H4 (cell line): ENCODE data around the gene S100A7A. TPM values are rescaled to one million over a fixed set of nuclear protein-coding genes. Genes with fewer than 3 reads are reported as not detected.

ENCODE experiments used
- DNase-seq: peaks from one replicate; pipeline ENCODE4 v3.0.0-alpha.2; 2015; ENCODE audit warnings: low spot score
- total RNA-seq: library from RNA; depleted of rRNA; stranded (reverse); fragments of >200 nt; shearing (Covaris generic); gene quantifications from 2 replicates; pipeline ENCODE4 v1.2.3, GENCODE V29; 2014; rRNA removed

The S100A7A gene
- not detected in 2 replicates for total RNA-seq

DNA sequence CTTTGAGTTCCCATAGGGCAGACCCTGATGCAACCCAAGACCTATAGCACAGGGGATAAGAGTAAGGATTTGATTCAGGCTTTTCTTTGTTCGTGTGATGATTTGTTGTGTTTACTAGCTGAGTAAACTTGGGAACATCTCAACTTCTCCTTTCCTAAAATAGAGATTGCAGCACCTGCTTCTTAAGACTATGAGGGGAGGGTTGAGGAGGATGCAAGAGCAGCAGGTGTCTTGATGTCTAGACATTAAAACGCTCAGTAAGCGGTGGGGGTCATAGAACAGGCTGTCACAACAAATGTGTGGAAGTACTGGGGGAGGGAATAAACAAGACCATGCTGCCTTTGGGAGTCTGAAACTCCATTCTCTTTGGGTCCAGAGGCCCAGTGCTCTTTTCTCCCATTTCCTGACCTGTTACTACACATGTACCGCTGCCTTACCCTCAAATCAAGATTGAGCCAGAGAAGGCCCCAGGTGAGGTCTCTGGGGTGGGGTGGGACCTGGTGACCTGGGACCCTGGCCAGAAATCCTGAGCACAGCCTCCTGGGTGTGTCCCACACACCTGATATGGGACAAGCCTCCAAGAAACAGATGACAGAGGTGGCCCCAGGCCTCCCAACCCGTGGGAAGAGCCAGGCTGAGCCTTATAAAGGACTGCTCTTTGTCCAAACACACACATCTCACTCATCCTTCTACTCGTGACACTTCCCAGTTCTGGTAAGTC, at the start of gene S100A7A:
TSS of gene S100A7A (plus strand) at position 671 of the 721 bp plus-strand sequence. CDS start 1,563 bp downstream, outside the sequence.
- DNase-seq: no peak

DNA sequence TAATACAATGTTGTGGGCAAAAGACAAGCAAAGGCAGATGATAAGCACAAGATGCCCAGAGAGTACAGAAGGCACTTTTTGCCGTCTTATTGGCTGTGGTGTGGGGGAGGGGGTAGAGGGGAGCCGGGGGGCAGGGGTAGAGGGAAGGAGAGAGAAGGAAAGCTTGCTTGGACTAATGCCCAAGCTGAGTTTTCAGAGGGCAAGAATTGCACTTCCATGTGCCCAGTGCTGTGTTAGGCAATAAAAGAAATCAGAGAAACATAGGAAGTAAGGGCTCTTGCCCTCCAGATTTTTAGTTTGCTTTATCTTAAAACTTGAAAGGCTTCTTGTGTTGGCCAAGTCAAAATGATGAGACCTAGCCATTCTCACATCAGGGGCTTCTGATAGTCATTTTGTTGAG, 49.2 kb upstream of the S100A7A start:
- no peak for DNase-seq

DNA sequence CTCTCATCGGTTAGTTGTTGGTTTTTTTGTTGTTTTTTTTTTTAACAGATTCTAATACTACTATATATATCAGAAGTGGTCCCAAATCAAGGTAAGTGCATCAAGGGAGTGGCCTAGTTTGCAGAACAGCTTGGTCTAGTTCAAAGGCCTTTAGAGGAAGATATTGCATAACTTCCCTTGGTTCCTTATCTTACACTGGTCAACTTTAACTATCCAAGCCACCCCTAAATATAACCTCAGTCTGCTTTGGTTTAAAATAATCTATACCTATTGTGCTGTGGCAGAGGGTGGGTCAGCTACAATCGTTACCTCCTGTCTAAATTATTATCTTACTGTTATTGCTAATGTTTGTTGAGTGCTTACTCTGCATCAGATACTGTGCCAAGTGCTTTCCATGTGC, 47.8 kb upstream of the S100A7A start:
- no peak for DNase-seq

DNA sequence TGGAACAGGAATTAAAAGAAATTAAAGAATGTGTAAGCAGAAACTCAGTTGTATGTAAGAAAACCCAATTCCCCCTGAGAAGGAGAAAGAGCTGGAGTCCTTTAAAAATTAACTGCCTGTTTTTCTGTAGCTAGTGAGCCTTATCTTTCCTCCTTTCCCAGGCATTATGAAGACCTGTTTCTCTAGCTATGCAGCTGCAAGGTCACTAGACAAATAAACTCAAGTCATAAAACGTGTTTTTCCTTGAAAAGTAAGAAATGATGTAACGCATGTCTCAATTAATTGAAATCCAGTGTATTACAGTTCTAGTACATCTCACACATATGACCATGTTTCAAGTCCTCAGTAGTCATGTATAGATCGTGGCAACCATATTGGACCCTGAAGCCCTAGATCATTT, 46.2 kb upstream of the S100A7A start:
- no peak for DNase-seq

DNA sequence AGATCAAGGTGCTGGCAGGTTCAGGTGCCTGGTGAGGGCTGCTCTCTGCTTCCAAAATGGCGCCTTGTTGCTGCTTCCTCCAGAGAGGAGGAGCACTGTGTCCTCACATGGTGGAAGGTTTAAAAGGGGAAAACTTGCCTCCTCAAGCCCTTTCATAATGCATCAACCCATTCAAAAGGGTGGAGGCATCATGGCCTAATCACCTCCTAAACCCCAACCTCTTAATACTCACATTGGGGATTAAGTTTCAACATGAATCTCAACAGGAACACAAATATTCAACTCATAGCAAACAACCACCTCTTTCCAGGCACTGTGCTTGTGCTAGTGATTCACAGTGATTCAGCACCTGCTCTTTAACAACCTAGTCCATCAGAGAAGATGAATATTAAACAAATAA, 45.1 kb upstream of the S100A7A start:
- no peak for DNase-seq

DNA sequence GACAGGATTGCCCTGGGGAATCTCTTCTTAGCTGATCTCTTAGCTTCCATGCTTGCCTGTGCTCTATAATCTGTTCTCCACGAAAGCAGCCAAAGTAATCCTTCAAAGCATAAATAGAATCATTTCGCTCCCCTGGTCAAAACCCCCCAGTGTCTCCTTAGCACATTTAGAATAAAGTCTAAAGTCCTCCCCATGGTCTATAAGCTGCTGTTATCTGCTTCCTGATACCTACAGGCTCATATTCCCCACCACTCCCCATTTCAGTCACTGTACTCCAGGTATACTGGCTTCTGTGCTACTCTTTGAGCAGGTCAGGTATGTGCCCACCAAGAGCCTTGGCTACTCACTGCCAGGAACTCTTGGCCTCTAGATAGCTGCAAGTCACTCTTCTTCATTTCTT, 43.7 kb upstream of the S100A7A start:
- DNase-seq: no peak

DNA sequence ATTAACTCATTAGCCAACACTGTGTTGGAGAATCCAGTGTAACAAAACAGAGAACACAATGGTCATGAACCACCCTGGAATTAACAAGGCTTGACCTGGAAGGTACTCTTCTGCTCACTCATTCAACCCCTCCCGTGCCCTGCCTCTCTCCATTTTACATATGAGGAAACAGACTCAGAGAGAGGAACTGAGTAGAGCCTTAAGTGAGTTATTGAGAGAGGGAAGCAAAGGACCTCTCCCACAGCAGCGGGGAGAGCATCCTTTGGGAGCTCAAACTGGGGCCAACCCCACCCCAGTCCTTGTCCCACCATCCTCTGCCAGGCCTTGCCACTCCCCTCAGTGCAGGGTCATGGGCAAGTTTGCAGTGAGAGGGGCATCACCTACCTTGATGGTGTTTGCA, 42.2 kb upstream of the S100A7A start:
- no peak for DNase-seq

DNA sequence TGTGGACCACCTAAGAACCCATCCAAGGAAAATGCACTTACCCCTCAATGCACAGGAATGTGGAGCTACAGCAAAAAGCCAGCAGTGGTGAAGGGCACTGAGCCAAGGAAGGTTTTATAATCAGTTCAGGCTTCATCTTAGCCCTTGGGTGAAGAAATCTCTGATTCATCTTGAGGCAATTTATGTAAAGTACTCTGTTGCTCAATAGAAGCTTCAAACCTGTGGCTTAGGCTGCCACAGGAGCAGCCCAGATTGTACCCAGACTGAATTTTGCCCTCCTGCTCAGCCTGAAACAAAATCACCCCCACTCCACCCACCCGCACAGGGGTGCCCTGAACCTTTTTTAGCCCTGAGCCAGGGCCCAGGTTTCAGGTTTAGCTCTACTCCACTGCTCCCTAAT, 40.8 kb upstream of the S100A7A start, which contains the start of gene S100A12:
TSS of gene S100A12 (minus strand) at position 111 of the 400 bp plus-strand sequence. CDS start 1,029 bp downstream, outside the sequence.
- peak; percentile 90 for DNase-seq

DNA sequence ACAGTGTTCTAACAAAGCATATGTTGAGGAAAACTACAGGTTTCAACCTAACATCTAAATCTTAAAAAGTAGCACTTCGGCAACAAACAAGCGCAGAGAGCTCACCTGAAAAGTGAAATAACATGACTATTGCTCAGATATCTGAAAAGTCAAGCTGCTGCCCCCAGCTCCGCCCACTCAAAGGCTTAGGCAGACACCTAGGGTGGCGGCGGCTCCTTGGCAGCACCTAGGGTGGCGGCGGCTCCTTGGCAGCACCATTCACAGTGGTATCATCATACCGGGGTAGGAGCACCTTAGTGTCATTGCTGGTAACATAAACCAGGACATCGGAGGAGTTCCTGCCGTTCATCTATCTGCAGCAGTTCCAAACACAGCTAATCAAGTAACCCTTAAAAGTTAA, 36.7 kb upstream of the S100A7A start:
- no peak for DNase-seq

DNA sequence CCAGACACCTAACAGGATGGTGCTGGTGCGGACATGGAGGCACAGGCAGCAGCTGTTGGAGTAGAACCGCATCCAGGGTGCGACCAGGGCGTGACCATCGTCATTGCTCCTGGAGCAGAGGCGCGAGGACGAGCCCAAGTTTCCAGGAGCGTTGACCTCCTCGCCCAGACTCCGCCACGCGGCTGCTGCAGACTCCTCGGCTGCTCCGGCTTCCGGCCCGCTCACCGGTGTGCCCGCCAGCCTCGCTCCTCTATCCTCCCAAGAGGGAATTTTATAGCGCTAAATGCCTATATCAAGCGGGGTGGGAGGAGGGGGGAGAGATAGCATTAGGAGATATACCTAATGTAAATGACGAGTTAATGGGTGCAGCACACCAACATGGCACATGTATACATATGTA, 35.6 kb upstream of the S100A7A start:
- DNase-seq: no peak

DNA sequence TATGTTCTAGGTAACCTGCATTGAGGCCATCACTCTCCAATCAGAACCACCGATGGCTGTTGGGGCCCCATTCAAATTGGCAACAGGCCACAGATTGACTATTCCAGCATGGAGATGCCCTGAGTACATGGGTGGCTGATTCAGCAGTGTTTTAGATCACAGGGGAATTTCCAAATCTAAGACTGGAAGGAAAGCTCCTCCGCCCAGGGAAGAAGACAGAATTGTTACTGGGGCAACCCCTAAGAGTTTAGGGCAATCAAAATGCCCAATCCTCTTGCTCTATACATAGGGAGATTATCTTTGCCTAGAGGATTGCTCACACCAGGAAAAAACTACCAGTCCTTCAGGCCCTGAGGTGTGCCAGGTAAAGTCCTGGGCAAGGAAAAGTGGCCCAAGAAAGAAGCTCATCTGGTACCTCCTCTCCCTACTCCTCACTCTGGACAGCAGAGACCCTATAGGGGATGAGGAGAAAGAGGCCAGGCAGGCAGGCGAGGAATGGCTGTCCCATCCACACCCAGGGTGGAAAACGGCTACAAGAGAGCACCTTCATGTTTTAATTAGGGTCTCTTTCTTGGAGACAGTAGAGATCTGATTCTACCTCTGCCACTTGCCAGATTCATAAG, 31.3 kb upstream of the S100A7A start:
- DNase-seq: no peak

DNA sequence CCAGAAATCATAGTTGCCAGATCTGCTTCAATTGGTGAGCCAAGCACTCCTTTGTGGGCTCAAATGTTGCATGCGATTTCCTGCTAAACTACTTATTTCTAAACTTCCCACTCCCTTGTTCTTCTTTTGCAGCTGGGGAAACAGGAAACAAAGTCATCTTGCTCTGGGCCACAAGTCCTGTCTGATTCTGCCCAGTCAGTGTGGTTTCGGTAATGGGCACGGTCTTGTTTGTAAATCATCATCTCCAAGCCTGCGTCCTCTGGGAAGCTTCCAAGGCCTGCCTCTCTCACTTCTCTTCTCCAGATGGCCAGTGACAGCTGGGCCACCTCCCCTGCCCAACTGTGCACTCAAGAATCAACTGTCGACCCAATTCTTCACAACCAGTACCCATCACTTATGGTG, 29.8 kb upstream of the S100A7A start:
- peak; percentile 71 for DNase-seq

DNA sequence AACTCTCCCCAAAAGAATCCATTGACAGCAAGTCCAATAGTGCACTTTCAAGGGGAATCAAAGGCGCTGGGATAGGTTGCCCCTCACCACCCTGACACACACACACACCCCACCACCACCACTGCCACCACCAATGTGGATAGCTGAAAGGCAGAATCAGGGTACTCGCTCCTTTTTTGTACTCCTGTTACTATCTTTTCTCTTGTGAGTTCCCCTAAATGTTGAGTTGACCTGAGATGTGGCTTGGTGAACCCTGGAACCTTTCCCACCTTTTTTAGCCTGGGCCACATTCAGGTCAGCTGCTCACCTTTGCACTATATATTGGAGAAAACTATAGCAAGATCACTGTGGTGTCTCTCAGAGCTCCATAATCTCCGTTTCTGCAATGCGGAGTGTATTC, 29.3 kb upstream of the S100A7A start:
- no peak for DNase-seq

DNA sequence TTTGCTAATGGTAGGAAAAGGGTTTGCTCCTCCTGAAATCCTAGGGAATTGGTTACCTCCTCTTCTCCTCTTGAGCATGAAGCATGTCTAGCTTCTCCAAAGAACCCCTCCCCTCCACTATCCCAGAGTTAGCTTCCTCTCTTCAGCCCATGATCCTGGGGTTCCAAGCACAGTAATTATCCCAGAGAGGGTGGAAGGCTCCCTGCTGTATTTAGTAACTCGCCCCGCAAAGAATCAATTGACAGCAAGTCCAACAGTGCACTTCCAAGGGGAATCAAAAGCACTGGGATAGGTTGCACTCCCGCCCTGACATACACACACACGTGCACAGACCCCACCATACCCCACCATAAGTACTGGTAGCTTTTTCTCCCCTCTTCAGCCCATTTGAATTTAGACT, 28.5 kb upstream of the S100A7A start:
- no peak for DNase-seq

DNA sequence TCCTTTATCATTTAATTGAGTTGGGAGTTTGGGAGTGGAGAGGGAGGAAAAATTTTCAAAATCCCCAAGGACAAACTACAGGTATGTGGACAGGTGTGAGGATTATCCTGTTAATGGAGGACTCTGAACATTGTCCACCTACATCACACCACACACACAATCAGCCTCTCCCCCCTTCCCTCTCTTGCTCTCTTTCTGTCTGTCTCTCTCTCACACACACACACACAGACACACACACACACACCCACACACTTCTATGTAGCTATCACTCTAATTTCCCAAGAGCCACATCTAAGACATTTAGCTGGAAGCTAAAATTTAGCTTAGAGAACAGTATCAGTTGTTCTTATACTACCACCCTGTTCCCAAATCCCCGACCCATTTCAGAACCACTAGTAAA, 26.9 kb upstream of the S100A7A start:
- DNase-seq: no peak

DNA sequence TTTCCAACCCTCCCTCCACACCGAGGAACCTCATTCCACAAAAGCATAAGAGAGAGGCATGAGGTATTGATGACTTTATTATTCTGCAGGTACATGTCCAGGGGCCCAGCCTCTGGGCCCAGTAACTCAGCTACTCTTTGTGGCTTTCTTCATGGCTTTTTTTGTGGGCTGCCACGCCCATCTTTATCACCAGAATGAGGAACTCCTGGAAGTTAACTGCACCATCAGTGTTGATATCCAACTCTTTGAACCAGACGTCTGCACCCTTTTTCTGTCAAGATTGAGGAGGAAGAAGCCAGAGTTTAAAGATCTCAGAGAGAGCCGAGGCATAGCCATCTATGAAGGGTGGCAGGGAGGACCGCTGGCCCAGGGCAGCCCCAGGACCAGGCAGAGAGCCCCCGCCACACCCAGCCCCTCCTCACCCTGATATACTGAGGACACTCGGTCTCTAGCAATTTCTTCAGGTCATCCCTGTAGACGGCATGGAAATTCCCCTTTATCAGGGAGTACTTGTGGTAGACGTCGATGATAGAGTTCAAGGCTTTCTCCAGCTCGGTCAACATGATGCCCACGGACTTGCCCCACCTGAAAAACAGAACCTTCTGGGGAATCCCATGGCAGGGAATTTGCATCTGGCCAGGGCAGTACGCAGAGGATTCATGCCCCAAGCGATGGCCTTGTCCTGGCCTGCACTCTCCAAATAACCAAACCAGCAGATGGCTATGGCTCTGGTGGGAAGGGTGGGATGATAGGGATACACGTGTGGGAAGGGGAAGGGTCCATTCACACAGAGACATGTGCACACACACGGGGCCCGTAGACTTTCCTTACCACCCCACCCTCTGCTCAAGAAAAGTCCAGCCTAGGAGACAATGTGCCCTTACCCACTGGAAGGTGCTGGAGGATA, 26.1 kb upstream of the S100A7A start:
- DNase-seq: no peak

DNA sequence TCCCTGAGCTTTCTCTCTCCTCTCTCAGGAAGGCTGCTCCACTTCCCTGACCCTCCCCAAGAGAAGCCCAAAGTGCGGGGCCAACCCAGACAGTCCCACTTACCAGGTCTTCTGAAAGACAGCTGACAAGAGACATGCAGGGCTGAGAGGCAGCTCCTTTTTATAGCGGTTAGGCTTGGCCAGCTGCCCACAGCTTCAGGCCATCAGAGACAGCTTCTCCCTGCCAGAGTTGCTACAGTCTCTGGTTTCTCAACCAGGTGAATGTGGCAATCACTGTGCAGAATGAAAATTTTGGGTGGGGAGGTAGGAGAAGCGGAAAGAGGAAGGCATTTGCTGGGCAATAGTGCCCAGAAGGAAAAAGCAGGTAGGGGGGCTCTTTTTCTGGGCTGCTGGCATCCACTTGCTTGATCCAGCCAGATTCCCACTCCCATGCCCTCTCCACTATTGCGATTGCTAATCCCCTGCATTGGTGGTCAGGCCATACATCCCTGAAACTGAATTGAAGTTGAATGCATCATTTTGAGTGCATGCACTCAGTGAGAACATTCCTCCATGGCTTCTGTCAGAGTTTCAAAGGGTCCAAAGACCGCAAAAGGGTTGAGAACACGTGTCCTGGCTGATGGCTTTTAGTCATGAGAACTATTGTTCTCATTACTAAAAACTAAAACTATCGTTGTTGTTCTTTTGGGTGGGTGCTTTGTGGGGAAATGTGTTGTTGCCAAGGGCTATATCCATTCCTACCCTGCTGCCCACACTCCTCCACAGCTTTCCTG, 25.2 kb upstream of the S100A7A start, which contains the start of gene S100A8:
TSS of gene S100A8 (minus strand) at position 136 of the 773 bp plus-strand sequence. CDS start 538 bp downstream, outside the sequence.
- DNase-seq: no peak

DNA sequence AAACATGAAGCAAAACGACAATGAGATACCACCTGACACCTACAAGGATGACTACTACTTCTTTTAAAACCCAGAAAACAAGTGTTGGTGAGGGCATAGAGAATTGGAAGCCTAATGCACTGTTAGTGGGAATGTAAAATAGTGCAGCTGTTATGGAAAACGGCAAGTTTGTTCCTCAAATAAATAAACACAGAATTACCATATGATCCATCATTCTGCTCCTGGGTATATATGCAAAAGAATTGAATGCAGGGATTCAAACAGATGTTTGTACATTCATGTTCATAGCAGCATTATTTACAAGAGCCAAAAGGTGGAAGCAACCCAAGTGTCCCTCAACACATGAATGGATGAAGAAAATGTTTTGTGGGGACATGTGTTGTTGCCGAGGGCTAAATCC, 24.1 kb upstream of the S100A7A start:
- no peak for DNase-seq

DNA sequence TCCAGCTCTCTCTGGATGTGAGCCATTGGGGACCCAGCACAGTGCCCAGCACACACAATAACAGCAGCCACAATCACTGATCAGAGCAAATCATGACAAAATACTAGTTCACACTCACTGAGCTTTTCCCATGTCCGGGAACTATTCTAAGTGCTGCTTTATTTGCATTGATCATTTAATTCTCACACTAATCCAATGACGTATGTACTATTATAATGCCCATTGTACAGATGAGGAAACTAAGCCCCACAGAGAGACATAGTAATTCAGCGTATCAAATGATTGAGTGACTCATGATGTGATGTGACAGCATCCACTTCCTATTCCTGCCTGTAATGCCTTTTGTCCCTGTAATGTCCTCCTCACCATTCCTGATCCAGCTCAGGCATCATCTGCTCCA, 23.5 kb upstream of the S100A7A start:
- DNase-seq: no peak

DNA sequence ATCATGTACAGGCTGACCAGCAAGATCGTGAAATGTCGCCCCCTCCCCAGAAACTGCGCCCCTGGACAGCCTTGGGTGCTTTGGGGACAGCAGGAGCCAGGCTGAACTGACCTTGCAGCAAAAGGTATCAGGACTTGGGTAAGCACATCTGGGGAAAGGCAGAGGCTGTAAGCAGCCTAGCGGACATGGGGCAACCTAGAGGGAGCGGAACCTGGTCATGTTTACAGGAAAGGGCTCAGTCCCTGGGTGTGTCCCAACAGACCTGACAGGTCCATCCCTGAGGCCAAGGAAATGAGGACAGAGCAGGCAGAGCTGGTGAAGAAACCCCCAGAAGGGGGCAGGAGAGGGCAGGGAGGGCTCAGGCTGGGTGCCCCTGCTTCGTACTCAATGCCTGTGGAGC, 22.4 kb upstream of the S100A7A start:
- no peak for DNase-seq

DNA sequence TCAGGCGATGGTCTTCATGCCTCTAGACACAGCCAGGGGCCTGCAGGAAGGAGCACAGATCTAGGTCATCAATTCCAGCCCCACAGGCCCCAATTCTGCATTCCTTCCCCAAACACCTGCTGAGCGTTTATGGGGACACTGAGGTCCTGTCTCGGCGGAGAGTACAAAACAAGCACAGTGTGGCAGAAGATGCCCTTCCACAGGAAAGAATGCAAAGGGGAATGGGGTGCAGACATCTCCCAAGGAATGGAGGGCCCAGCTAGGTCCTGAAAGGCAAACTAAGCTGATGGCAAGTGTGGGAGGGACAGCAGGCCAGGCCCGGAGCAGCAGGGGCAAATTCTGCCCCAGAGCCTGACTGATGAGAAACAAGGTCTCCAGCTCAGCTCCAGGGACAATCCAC, 21.9 kb upstream of the S100A7A start:
- DNase-seq: no peak
